HG02870 (cell line): ENCODE data around the gene ERGIC3.
A peak's percentile ranks its signal among the peaks of the same experiment; 100 is the strongest.

Source experiments
- ATAC-seq: cut with Tn5 transposase; IDR thresholded peaks from one replicate; pipeline ENCODE4 v1.9.1; 2021; ENCODE audit warnings: mild to moderate bottlenecking, moderate library complexity; ENCODE audit not compliant: unreplicated experiment

ERGIC3 gene

DNA sequence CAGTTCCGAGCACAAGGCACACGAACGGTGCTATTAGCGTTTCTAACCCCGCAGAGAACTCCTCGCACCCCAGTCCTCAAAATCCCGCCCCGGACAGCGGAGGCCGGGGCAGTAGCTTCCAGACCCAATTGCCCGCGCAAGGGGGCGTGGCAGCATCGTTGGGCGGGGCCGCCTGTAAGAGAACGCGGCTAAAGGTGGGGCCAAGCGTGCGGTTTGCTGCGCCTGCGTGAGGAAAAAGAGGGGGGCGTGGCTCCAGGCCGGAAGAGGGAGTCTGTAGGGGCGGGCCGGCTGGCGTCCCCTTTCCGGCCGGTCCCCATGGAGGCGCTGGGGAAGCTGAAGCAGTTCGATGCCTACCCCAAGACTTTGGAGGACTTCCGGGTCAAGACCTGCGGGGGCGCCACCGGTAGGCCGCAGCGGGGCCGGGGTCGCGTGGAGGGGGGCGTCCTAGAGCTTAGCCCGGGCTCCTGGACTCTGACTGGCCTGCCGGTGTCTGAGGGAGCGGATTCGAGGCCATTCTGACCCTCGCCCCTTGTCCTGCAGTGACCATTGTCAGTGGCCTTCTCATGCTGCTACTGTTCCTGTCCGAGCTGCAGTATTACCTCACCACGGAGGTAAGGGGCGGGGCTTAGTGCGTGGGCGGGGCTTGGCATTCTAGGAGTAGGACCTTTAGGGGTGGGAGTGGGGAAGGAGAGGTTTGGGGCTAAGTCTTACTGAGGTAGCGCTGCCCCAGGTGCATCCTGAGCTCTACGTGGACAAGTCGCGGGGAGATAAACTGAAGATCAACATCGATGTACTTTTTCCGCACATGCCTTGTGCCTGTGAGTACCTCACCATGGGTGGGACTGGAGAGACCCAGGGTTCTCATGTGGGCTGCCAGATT lies at the start of gene ERGIC3:
TSS of gene ERGIC3 (plus strand) at position 296 of the 880 bp plus-strand sequence. CDS start at position 316, 20 bp downstream.
- peak; percentile 90 for ATAC-seq

GRCh38 chr20:35492352-35492751 lies 49.5 kb upstream of the ERGIC3 start:
- no peak for ATAC-seq

- ATAC-seq: no peak
Measured at GRCh38 chr20:35496481-35496880, 45.4 kb upstream of the ERGIC3 start.

DNA sequence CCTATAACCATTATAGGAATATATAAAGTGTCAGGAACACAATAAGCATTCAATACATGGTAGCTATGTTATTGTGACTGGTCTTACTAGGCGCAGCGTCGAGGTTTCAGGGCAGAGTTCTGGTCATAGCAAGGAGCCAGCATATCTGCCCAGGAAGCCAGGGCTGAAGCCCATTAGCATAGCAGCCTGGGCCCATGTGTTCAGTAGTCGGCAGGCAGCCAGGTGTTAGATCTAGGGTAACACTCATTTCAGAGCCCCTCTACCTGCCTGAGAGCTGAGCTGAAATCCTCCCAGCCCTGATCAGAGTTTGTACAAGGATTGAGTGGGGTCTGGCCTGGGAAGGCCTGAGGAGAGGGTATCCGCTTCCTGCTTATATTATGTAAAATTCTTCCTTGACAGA lies 44.6 kb upstream of the ERGIC3 start:
- ATAC-seq: no peak

DNA sequence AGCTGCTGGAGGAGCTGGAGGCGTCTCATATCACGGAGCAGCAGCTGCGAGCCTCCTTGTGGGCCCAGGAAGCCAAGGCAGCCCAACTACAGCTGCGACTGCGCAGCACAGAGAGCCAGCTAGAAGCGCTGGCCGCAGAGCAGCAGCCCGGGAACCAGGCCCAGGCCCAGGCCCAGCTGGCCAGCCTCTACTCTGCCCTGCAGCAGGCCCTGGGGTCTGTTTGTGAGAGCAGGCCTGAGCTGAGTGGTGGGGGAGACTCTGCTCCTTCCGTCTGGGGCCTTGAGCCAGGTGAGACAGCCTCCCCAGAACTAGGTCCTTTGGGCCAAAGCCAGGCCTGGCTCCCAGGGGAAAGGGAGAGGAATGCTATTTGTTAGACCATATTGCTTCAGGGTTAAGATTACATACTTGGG lies 44.1 kb upstream of the ERGIC3 start:
- no peak for ATAC-seq

- ATAC-seq: no peak
Measured at GRCh38 chr20:35499271-35499670, 42.6 kb upstream of the ERGIC3 start.

DNA sequence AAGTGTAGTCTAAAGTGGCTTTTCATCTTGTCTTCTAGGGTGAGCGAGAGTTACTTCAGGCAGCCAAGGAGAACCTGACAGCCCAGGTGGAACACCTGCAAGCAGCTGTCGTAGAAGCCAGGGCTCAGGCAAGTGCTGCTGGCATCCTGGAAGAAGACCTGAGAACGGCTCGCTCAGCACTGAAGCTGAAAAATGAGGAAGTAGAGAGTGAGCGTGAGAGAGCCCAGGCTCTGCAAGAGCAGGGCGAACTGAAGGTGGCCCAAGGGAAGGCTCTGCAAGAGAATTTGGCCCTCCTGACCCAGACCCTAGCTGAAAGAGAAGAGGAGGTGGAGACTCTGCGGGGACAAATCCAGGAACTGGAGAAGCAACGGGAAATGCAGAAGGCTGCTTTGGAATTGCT lies 39.5 kb upstream of the ERGIC3 start:
- peak; percentile 63 for ATAC-seq

DNA sequence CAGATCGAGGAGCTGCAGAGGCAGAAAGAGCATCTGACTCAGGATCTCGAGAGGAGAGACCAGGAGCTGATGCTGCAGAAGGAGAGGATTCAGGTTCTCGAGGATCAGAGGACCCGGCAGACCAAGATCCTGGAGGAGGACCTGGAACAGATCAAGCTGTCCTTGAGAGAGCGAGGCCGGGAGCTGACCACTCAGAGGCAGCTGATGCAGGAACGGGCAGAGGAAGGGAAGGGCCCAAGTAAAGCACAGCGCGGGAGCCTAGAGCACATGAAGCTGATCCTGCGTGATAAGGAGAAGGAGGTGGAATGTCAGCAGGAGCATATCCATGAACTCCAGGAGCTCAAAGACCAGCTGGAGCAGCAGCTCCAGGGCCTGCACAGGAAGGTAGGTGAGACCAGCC lies 38.6 kb upstream of the ERGIC3 start:
- no peak for ATAC-seq

GRCh38 chr20:35503841-35504561 lies 37.9 kb upstream of the ERGIC3 start:
- ATAC-seq: no peak

DNA sequence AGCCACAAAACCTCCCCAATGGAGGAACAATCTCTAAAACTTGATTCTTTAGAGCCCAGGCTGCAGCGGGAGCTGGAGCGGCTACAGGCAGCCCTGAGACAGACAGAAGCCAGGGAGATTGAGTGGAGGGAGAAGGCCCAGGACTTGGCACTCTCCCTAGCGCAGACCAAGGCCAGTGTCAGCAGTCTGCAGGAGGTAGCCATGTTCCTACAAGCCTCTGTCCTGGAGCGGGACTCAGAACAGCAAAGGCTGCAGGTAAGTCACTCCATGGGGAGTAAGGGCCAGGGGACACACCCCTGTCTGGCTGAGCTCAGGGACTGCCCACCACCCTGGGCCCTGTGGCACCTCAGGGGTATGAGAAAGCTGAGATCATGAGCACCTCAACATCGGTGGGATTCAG lies 37.1 kb upstream of the ERGIC3 start:
- no peak for ATAC-seq

- ATAC-seq: no peak
Measured at GRCh38 chr20:35506179-35506578, 35.7 kb upstream of the ERGIC3 start.

GRCh38 chr20:35506872-35507638 lies 34.8 kb upstream of the ERGIC3 start:
- no peak for ATAC-seq

GRCh38 chr20:35508493-35509218 lies 33.2 kb upstream of the ERGIC3 start:
- ATAC-seq: no peak

GRCh38 chr20:35510951-35511735 lies 30.7 kb upstream of the ERGIC3 start:
- ATAC-seq: no peak

GRCh38 chr20:35511814-35512420 lies 30.0 kb upstream of the ERGIC3 start:
- no peak for ATAC-seq

- ATAC-seq: no peak
Measured at GRCh38 chr20:35514371-35514932, 27.4 kb upstream of the ERGIC3 start.

- ATAC-seq: no peak
Measured at GRCh38 chr20:35515341-35515740, 26.5 kb upstream of the ERGIC3 start.

DNA sequence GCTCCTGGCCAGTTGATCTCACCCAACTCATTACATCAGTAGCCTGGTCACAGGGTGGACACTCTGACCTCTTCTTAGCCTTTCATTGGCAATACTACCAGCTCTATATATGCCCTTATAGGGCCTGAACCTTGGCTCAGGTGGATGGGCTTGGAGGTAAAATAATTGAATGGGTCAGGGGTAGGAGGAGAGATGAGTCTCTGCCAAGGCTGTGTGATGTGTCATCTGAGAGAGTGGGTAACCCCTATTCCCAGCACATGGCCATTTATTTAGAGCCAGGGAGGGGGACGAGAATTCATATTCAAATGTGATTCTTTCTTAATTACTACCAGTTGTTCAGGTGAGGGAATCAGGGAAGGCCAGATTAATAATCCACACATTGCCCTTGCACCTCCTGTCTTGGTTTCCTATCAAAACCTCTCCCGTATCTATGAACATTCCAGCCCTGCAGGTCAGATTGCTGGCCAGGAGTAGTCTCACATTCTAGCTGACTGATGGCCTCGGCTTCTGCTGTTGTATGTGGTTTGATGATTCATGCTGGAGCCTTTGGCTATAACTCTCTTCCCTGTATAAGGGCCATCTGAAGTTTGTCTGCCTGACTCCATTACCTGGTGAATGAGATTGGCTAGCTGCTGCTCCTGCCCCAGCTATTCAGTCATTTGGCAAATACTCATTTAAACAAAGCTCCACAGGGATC lies 25.8 kb upstream of the ERGIC3 start:
- ATAC-seq: no peak

DNA sequence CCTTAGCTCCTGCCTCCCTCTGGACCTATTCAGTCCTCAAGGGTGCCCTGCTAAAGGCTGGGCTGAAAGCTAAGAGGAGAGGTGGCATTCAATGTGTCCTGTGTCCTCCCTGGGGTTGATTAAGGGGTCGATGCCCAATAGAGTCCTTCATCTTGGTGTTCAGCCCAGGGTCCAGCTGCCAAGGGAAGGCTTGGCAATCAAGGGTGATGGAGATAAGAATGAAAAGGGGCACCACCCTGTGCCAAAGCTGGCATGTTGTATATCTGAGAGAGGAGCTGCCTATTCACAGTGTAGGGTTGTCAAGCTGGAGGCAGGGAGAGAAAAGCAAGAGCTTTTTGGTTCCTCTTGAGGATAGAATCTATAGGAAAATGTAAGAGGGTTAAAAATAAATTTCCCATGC lies 24.8 kb upstream of the ERGIC3 start:
- no peak for ATAC-seq
